Stomach (tissue), 4 donors: ENCODE measurements around the gene FAM9C.

Experiments used
- CTCF ChIP-seq, 7 experiments: fragments of 450-650 bp in 4 of 7; fragments of 200-600 bp in 3 of 7; sonication (generic) in 3 of 7; IDR thresholded peaks; one replicate each; pipeline ENCODE4 v1.5.1; 2016 to 2019; ENCODE audit warnings: antibody characterized with exemption in 7 of 7, control low read depth in 2 of 7, mild to moderate bottlenecking in 1 of 7
- EP300 ChIP-seq: sonication (generic); formaldehyde crosslinking; IDR thresholded peaks from one replicate; pipeline ENCODE4 v1.6.1; 2017; ENCODE audit warnings: antibody characterized with exemption
- POLR2A ChIP-seq, 4 donors: fragments of 450-650 bp; IDR thresholded peaks; one replicate each; pipeline ENCODE4 v1.6.1; 2016; ENCODE audit warnings: antibody characterized with exemption in 4 of 4, control low read depth in 2 of 4, mild to moderate bottlenecking in 1 of 4, moderate library complexity in 1 of 4

GRCh38 chrX:12986886-12987285 lies 57.5 kb downstream of the FAM9C start:
- TF ChIP-seq CTCF (IDR thresholded peaks at IDR 0.05) (no peak), EP300 (no peak), POLR2A (IDR thresholded peaks at IDR 0.05) (no peak)
